ENCODE results near the gene RNF111.

Gene RNF111

DNA sequence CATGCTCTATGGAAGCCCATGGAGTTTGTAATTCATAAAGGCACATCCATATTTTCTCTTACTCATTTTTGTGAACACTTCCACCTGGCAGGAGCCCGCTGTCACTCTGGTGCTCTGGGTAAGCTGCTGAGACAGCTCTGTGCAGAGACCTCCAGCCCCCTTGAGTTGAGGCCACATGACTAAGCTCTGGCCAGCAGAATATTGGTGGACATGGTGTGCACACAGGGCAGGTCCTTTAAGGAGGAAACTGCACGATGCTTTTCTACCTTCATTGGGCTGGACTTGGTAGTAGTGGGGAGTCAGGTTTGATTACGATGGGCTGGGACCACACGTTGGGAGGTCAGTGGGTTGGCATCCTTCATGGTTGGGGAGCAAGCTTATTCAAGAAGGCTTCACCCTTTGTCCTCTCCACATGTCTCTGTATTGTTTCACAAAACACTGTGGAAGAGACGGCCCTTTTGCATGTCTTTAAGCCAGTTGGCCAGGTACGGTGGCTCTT is 146.5 kb downstream of the RNF111 start:
- DNase-seq (ENCODE audit: low spot score) = no peak

DNA sequence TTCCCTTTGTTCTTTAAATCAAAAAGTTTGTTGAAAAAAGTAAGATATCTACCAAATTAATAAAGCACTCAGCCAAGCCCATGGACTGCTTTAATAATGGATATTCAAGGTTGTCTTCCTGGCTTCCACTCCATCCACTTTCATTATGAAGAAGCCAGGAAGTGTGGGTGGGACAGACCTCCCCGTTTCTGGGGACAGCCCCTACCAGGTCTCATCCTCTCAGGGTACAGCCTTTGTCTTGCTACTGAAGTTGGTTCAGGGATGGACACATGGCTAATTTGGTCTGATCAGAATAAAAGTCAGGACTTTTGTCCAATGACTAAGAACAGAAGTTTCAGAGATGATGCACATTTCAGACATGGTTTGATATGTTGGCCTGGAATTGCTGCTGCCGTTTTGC is 150.1 kb downstream of the RNF111 start:
- DNase-seq (ENCODE audit: low spot score) = no peak

DNA sequence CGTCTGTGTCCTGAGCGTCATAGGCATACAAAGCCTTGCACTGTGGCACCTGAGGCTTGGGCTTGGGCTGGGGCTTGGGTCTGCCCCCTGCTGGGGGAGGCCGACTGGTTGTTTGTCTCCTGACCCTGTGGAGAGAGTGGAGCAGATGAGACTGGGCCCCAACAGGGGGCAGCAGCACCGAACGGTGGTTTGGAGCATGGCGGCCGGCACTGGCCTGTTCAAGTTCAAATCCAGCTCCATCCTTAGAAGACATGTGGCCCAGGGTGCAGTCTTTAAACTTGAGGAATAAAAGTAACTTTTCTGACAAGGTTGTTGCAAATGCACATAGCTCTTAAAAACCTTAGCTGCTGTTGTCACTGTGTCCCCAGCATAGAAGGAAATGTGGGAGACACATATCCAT is 150.8 kb downstream of the RNF111 start:
- DNase-seq (ENCODE audit: low spot score) = peak; percentile 8

DNA sequence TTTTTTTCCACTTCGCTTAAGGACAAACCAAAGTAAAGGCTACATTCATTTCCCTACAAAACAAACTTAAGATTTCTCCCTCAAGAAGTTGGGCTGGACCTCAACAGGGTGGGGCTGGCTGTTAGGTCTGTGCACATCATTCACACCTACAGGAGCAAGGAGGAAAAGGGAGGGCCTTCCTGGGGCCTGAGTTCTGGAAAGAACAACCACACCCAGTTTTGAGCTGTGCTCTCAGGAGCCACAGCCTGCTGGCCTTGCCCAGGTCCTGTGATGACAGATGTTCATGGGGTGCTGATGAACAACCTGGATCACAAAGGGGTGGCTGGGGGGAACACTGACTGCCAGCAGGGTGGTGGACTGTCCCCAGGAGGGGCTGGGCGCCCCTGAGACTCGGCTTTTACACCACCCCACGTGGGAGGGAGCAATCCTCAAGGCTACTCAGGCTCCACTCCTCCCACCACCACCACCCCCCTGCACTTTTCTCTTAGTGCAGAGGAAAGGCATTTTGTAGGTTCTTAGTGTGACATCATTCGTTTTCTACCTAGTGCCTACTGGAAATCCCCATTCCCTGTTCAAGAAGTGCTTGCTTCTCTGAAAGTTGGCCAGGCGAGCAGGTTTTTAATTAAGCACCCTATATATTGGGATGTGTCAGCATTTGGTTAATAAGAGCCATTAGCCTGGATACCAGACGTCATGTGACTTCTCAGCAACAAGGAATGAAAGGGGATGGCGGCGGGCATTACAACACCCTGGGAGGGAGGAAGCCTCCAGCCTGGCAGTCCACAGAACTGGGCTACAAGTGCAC is 153.2 kb downstream of the RNF111 start:
- no peak for DNase-seq (ENCODE audit: low spot score)

DNA sequence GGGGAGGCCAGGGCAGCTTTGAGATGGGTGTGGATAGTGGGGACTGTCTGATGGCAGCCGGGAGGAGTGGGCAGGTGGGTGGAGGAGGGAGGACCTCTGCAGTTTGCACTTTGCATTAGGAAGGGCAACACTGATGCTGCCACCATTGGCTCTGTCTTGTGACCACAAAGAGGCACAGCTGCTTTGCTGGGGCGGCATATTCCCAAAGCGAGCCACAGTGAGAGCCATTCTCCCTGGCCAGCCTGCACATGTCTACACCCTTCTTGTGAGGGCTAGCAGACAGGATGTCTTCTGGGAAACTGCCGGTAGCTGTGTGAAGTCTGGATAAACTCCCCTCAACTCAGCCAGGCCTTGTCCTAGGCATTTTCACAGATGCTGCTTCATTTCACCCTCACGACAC is 155.8 kb downstream of the RNF111 start:
- no peak for DNase-seq (ENCODE audit: low spot score)

DNA sequence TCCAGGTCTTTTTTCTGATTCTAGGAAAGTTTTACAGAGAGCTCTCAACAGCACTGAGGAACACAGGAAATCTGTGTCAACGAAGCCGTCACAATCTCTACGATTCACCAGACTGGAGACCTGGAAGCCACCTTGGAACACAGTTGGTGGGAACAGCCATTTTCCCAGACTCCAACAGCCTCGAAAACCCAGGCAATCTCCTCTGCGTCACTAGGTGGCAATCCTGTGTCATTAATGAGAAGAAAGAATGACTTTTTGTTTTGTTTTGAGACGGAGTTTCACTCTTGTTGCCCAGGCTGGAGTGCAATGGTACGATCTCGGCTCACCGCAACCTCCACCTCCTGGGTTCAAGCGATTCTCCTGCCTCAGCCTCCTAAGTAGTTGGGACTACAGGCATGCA is 157.1 kb downstream of the RNF111 start:
- peak; percentile 36 for DNase-seq (ENCODE audit: low spot score)

Measured in RKO (cell line).